Liver (tissue), 9 donors: ENCODE measurements around the gene CDH24. TPM values are rescaled to one million over a fixed set of nuclear protein-coding genes. Genes with fewer than 3 reads are reported as not detected.
A peak's percentile ranks its signal among the peaks of the same experiment; 100 is the strongest.

Source experiments
- DNase-seq: peaks from one replicate; pipeline ENCODE4 v3.0.0-alpha.2; 2017; ENCODE audit warnings: low spot score
- H3K27ac ChIP-seq, 2 donors: one replicate each; pipeline ENCODE4 v1.7.0; 2013; ENCODE audit warnings: inconsistent platforms in 2 of 2, low read length in 2 of 2, control low read depth in 1 of 2, low read depth in 1 of 2, mild to moderate bottlenecking in 1 of 2
- H3K27me3 ChIP-seq, 4 donors: one replicate each; pipeline versions ENCODE4 v1.6.1 to v1.7.0; 2013; ENCODE audit warnings: low read length in 3 of 4, inconsistent platforms in 1 of 4, mild to moderate bottlenecking in 1 of 4, moderate library complexity in 1 of 4; ENCODE audit not compliant: control insufficient read depth in 4 of 4, insufficient read depth in 4 of 4
- H3K36me3 ChIP-seq, 4 donors: one replicate each; pipeline versions ENCODE4 v1.6.1 to v1.7.0; 2013; ENCODE audit warnings: low read length in 3 of 4, mild to moderate bottlenecking in 3 of 4, low read depth in 1 of 4, moderate library complexity in 1 of 4; ENCODE audit not compliant: control insufficient read depth in 4 of 4, insufficient read depth in 3 of 4
- H3K4me1 ChIP-seq, 4 donors: one replicate each; pipeline versions ENCODE4 v1.6.1 to v1.7.0; 2013; ENCODE audit warnings: low read length in 3 of 4, mild to moderate bottlenecking in 3 of 4, moderate library complexity in 1 of 4; ENCODE audit not compliant: control insufficient read depth in 4 of 4, insufficient read depth in 4 of 4
- H3K4me3 ChIP-seq, 3 donors: one replicate each; pipeline versions ENCODE4 v1.6.1 to v1.7.0; 2013; ENCODE audit warnings: low read length in 3 of 3, control low read depth in 1 of 3, low read depth in 1 of 3, mild to moderate bottlenecking in 1 of 3
- H3K9ac ChIP-seq, 2 donors: one replicate each; pipeline ENCODE4 v1.7.0; 2013; ENCODE audit warnings: low read length in 2 of 2, mild to moderate bottlenecking in 2 of 2, moderate library complexity in 2 of 2, control low read depth in 1 of 2, low read depth in 1 of 2
- H3K9me3 ChIP-seq, 4 donors: one replicate each; pipeline versions ENCODE4 v1.6.1 to v1.7.0; 2013; ENCODE audit warnings: low read length in 3 of 4; ENCODE audit not compliant: control insufficient read depth in 4 of 4
- ATF3 ChIP-seq: IDR thresholded peaks from 2 replicates; pipeline ENCODE4 v1.6.1; 2016; ENCODE audit warnings: antibody characterized with exemption
- CTCF ChIP-seq: fragments of 150-350 bp; IDR thresholded peaks from 2 replicates; pipeline ENCODE4 v1.5.1; 2017; ENCODE audit warnings: improper control_type of control experiment, low read depth, low read length; ENCODE audit not compliant: missing input control
- EGR1 ChIP-seq, 2 donors: IDR thresholded peaks; 2 replicates each; pipeline ENCODE4 v1.6.1; 2016 to 2018; ENCODE audit warnings: antibody characterized with exemption in 2 of 2, low read depth in 2 of 2
- HNF4A ChIP-seq, 2 donors: conservative IDR thresholded peaks; 2 replicates each; pipeline ENCODE4 v1.6.1; 2016; ENCODE audit warnings: antibody characterized with exemption in 2 of 2, mild to moderate bottlenecking in 2 of 2
- HNF4G ChIP-seq: IDR thresholded peaks from 2 replicates; pipeline ENCODE4 v1.6.1; 2016; ENCODE audit warnings: antibody characterized with exemption
- MAX ChIP-seq: IDR thresholded peaks from 2 replicates; pipeline ENCODE4 v1.6.1; 2016; ENCODE audit warnings: antibody characterized with exemption
- NR2F2 ChIP-seq: IDR thresholded peaks from 2 replicates; pipeline ENCODE4 v1.6.1; 2016; ENCODE audit warnings: antibody characterized with exemption
- REST ChIP-seq: IDR thresholded peaks from 2 replicates; pipeline ENCODE4 v1.6.1; 2016; ENCODE audit warnings: antibody characterized with exemption, mild to moderate bottlenecking
- RXRA ChIP-seq, 2 donors: IDR thresholded peaks; 2 replicates each; pipeline ENCODE4 v1.6.1; 2017 to 2018; ENCODE audit warnings: antibody characterized with exemption in 2 of 2, mild to moderate bottlenecking in 1 of 2
- SP1 ChIP-seq: IDR thresholded peaks from 2 replicates; pipeline ENCODE4 v1.6.1; 2018; ENCODE audit warnings: antibody characterized with exemption, mild to moderate bottlenecking
- YY1 ChIP-seq: IDR thresholded peaks from 2 replicates; pipeline ENCODE4 v1.6.1; 2016; ENCODE audit warnings: antibody characterized with exemption, mild to moderate bottlenecking
- ZBTB33 ChIP-seq: IDR thresholded peaks from 2 replicates; pipeline ENCODE4 v1.6.1; 2016; ENCODE audit warnings: antibody characterized with exemption
- WGBS: extraction: QIAGEN DNeasy Blood & Tissue Kit; methylation state at CpG from one replicate; pipeline ENCODE4 v1.1.7; 2013; 5-methylcytosine and 5-hydroxymethylcytosine counted together
- polyA plus RNA-seq, 2 donors: library from polyadenylated mRNA; stranded (reverse) in 1 of 2; unstranded in 1 of 2; fragments of 200-250 nt in 1 of 2; fragments of >200 nt in 1 of 2; fragmentation: Nextera tagmentation in 1 of 2; extraction: Ambion mirVana in 1 of 2; gene quantifications; one replicate each; pipeline versions ENCODE4 v1.2.1 to v1.2.3, GENCODE V29; 2013 to 2015
- total RNA-seq, 2 donors: library from RNA; depleted of rRNA; stranded (reverse); fragments of >200 nt; gene quantifications; one replicate each; pipeline ENCODE4 v1.2.3, GENCODE V29; 2014
- donor health status: healthy.
- donor health status: healthy.
- donor health status: healthy.
- donor health status: healthy.
- donor health status: healthy.

The CDH24 gene
- total and polyA plus RNA-seq, 4 donors, result 0.23 to 0.50 (median 0.38) TPM; not detected in 1

GRCh38 chr14:23009939-23010726 is 47.2 kb downstream of the CDH24 start, which contains the start of gene C14orf93:
Gene C14orf93, minus strand, starts transcription at chr14:23010143. Its CDS starts 11,120 bp downstream, at chr14:22999023.
- no peaks in the 10 kb centered on the region for H3K27me3 ChIP-seq
- H3K4me1 ChIP-seq, result peaks cover 3 to 14% (median 7%) of the 10 kb centered on the region in 4 donors
- H3K9me3 ChIP-seq, result no peaks in the 10 kb centered on the region
- TF ChIP-seq SP1, result peak; percentile 6
- no peak for TF ChIP-seq REST
- no peaks in the 10 kb centered on the region for H3K36me3 ChIP-seq
- peak within 1 kb of the TSS in 1 of 2 donors; percentile 79 for H3K9ac ChIP-seq
- peak within 1 kb of the TSS; percentile 69 to 80 for H3K27ac ChIP-seq
- peak; percentile 88 for DNase-seq
- H3K4me3 ChIP-seq, result peak within 1 kb of the TSS; percentile 65 to 83 (median 70)
- WGBS, result 2% methylated on average over 40 of the region's 40 CpGs

GRCh38 chr14:23009483-23009938 is 47.8 kb downstream of the CDH24 start:
- no peak for DNase-seq
- no peaks in the 10 kb centered on the region for H3K36me3 ChIP-seq
- peaks cover 3 to 14% (median 7%) of the 10 kb centered on the region in 4 donors for H3K4me1 ChIP-seq
- H3K27me3 ChIP-seq, result no peaks in the 10 kb centered on the region
- peak overlapping the region; percentile 69 to 80 for H3K27ac ChIP-seq
- H3K9me3 ChIP-seq, result no peaks in the 10 kb centered on the region
- 37% methylated on average over 8 of the region's 8 CpGs for WGBS
- TF ChIP-seq YY1, result no peak
- peak overlapping the region in 1 of 2 donors; percentile 79 for H3K9ac ChIP-seq
- peak overlapping the region; percentile 62 to 83 (median 65) for H3K4me3 ChIP-seq

- no peak overlapping the region for H3K4me3 ChIP-seq
- no peak for TF ChIP-seq YY1
- TF ChIP-seq SP1, result no peak
- no peak for TF ChIP-seq RXRA (IDR thresholded peaks at IDR 0.05)
- TF ChIP-seq EGR1 (IDR thresholded peaks at IDR 0.05; ENCODE audit: low read depth in 2 of 2), result no peak
- TF ChIP-seq ATF3, result no peak
- TF ChIP-seq NR2F2, result no peak
- no peak for TF ChIP-seq MAX
- no peak for TF ChIP-seq HNF4A (conservative IDR thresholded peaks at IDR 0.05)
- no peak for TF ChIP-seq ZBTB33
- TF ChIP-seq HNF4G, result no peak
- TF ChIP-seq CTCF, result no peak
- no peaks in the 10 kb centered on the region for H3K9me3 ChIP-seq
- peaks cover 5 to 14% (median 7%) of the 10 kb centered on the region in 4 donors for H3K4me1 ChIP-seq
- no peaks in the 10 kb centered on the region for H3K27me3 ChIP-seq
- no peak overlapping the region for H3K9ac ChIP-seq
- no peak for DNase-seq
- H3K27ac ChIP-seq, result no peak overlapping the region
- 40% methylated on average over 3 of the region's 3 CpGs for WGBS
- H3K36me3 ChIP-seq, result no peaks in the 10 kb centered on the region
Measured at GRCh38 chr14:23008831-23009230, 48.5 kb downstream of the CDH24 start.
